ENCODE measurements around the gene ISCA1. TPM values are rescaled to one million over a fixed set of nuclear protein-coding genes. Genes with fewer than 3 reads are reported as not detected.

The ISCA1 gene
- total and polyA plus RNA-seq, 2 of the 8 experiments (the other 6 are each of a cell fraction or from before 2014, with no cell fraction given), result 35.0 to 40.0 TPM

GRCh38 chr9:86262492-86262891 lies 19.8 kb downstream of the ISCA1 start:
- no peaks in the 10 kb centered on the region for H3K23me2 ChIP-seq (ENCODE audit: low read depth, low read length)
- no peak overlapping the region for H3K56ac ChIP-seq (replicated peaks; ENCODE audit: insufficient read length, low read depth, low read length)
- no peak overlapping the region for H2BK5ac ChIP-seq (ENCODE audit: low read depth, low read length)
- H2BK12ac ChIP-seq (ENCODE audit: low read depth, low read length), result no peak overlapping the region
- no peak overlapping the region for H3K4ac ChIP-seq (replicated peaks; ENCODE audit: insufficient read length, low read depth, low read length)
- H3K9ac ChIP-seq (replicated peaks in 1 of 4; ENCODE audit: extremely low read depth in 1 of 4, low read depth in 3 of 4, low read length in 3 of 4), result no peak overlapping the region
- H3K9me3 ChIP-seq (ENCODE audit: insufficient read depth in 2 of 2, low read depth in 1 of 2, low read length in 1 of 2), result no peaks in the 10 kb centered on the region
- H4K5ac ChIP-seq (ENCODE audit: insufficient read length, low read depth, low read length), result no peak overlapping the region
- H2BK15ac ChIP-seq (ENCODE audit: low read length), result no peak overlapping the region
- H3K4me2 ChIP-seq (ENCODE audit: insufficient read depth in 1 of 2, low read depth in 2 of 2, low read length in 2 of 2), result no peak overlapping the region
- no peak overlapping the region for H3K4me3 ChIP-seq (ENCODE audit: extremely low read depth in 1 of 4, insufficient read depth in 2 of 4, low read depth in 3 of 4, low read length in 4 of 4)
- H3K18ac ChIP-seq (ENCODE audit: extremely low read depth, low read length), result no peak overlapping the region
- no peaks in the 10 kb centered on the region; the same call in 1 of the 2 replicates for H3K79me1 ChIP-seq (ENCODE audit: low read depth, low read length)
- H2BK20ac ChIP-seq (ENCODE audit: low read length), result no peak overlapping the region
- 56% methylated on average over 4 of the region's 4 CpGs; no CpG with 5 or more reads in 1 of the 2 experiments for WGBS, 2 experiments (ENCODE audit: extremely low coverage in 1 of 2, insufficient coverage in 1 of 2, insufficient read length in 1 of 2, insufficient replicate concordance in 2 of 2, low coverage in 1 of 2, low lambda C conversion rate in 2 of 2, missing lambda C conversion rate in 1 of 2)
- H2AK5ac ChIP-seq (ENCODE audit: low read depth, low read length), result no peak overlapping the region
- H3K36me3 ChIP-seq (ENCODE audit: control insufficient read depth in 2 of 4, insufficient read depth in 4 of 4, low read length in 3 of 4), result peaks cover 2 to 12% (median 9%) of the 10 kb centered on the region in 4 experiments; a peak in 3 of 8 replicates
- ChIA-PET CTCF (ENCODE audit: partially characterized antibody) (interaction anchor here (1.1 to 1.2 kb wide), 2 partner anchors 13 to 60 kb away, joined by 6 to 7 read pairs; no protein-coding TSS in a partner anchor), POLR2A (ENCODE audit: partially characterized antibody) (interaction anchor here (0.6 to 1.4 kb wide), 3 partner anchors 15 to 1334 kb away, joined by 3 to 5 read pairs (median 4); partner anchors contain the start of gene ISCA1)
- DNase-seq (ENCODE audit: low read depth in 1 of 2, low spot score in 2 of 2) (no peak), FAIRE-seq (no peak)
- H4K91ac ChIP-seq (replicated peaks; ENCODE audit: insufficient read length, low read length), result no peak overlapping the region
- no peak overlapping the region for H2BK120ac ChIP-seq (replicated peaks; ENCODE audit: low read depth, low read length)
- no peak overlapping the region for H3K14ac ChIP-seq (ENCODE audit: insufficient read length)
- H4K8ac ChIP-seq (ENCODE audit: extremely low read depth, insufficient read depth, low read length), result peak overlapping the region; percentile 57; the same call in 1 of the 2 replicates
- peaks cover 0 to 2% of the 10 kb centered on the region in 2 experiments for H4K20me1 ChIP-seq (replicated peaks in 1 of 2; ENCODE audit: control insufficient read depth in 1 of 2, insufficient read depth in 2 of 2, low read length in 2 of 2)
- H3K79me2 ChIP-seq (ENCODE audit: control insufficient read depth in 1 of 2, insufficient read depth in 2 of 2, low read length in 2 of 2), result peaks cover 0 to 4% of the 10 kb centered on the region in 2 experiments; a peak in 1 of 4 replicates
- H3K27me3 ChIP-seq (replicated peaks in 1 of 4; ENCODE audit: control insufficient read depth in 3 of 4, extremely low read depth in 1 of 4, insufficient read depth in 3 of 4, low read length in 3 of 4), result no peaks in the 10 kb centered on the region
- no peak overlapping the region for H3K23ac ChIP-seq (ENCODE audit: insufficient read length)
- H2AFZ ChIP-seq (ENCODE audit: low read length), result no peak overlapping the region
- H3K27ac ChIP-seq (ENCODE audit: low read depth, low read length), result no peak overlapping the region
- peaks cover 0 to 4% (median 0%) of the 10 kb centered on the region in 4 experiments; a peak in 1 of 7 replicates for H3K4me1 ChIP-seq (replicated peaks in 1 of 4; ENCODE audit: control insufficient read depth in 3 of 4, insufficient read depth in 4 of 4, low read length in 3 of 4)
- TF ChIP-seq KDM1A (IDR thresholded peaks at IDR 0.05; ENCODE audit: borderline replicate concordance, low read length), result no peak
- TF ChIP-seq SRF (IDR thresholded peaks at IDR 0.05; ENCODE audit: low read depth, low read length), result no peak
- no peak for TF ChIP-seq HDAC6 (IDR thresholded peaks at IDR 0.05; ENCODE audit: low read depth, low read length)
- TF ChIP-seq CTBP2 (IDR thresholded peaks at IDR 0.05; ENCODE audit: borderline replicate concordance, insufficient read depth, insufficient read length, low read length), result no peak
- TF ChIP-seq USF2 (IDR thresholded peaks at IDR 0.05; ENCODE audit: low read length), result no peak
- no peak for TF ChIP-seq TBP (IDR thresholded peaks at IDR 0.05; ENCODE audit: low read depth, low read length)
- no peak for TF ChIP-seq CTCF (IDR thresholded peaks at IDR 0.05; ENCODE audit: control extremely low read depth in 1 of 3, insufficient read depth in 1 of 3, low read depth in 1 of 3, low read length in 3 of 3)
- no peak for TF ChIP-seq SP4 (IDR thresholded peaks at IDR 0.05; ENCODE audit: low read length)
- no peak for TF ChIP-seq POLR2A (IDR thresholded peaks at IDR 0.05; ENCODE audit: control extremely low read depth in 1 of 2, low read depth in 2 of 2, low read length in 2 of 2)
- TF ChIP-seq PHF8 (conservative IDR thresholded peaks at IDR 0.05; ENCODE audit: low read depth, low read length), result no peak

Measured in H1 (cell line).